ENCODE results near the gene MYMX. TPM values are rescaled to one million over a fixed set of nuclear protein-coding genes. Genes with fewer than 3 reads are reported as not detected.
A peak's percentile ranks its signal among the peaks of the same experiment; 100 is the strongest.

Gene MYMX
- total and polyA plus RNA-seq, 2 of the 13 experiments (the other 11 are each of a cell fraction or from before 2014, with no cell fraction given) = not detected

- no peak for TF ChIP-seq ATF4 (CRISPR knock-in tag; IDR thresholded peaks at IDR 0.05)
- no peak for TF ChIP-seq ZNF33A (CRISPR knock-in tag; IDR thresholded peaks at IDR 0.05; ENCODE audit: borderline replicate concordance)
- TF ChIP-seq YEATS4 (CRISPR knock-in tag; IDR thresholded peaks at IDR 0.05; ENCODE audit: borderline replicate concordance) = peak; percentile 74; the same call in 1 of the 2 replicates
- no peak for TF ChIP-seq CENPT (CRISPR knock-in tag; IDR thresholded peaks at IDR 0.05; ENCODE audit: low read depth)
- TF ChIP-seq THAP9 (CRISPR knock-in tag; IDR thresholded peaks at IDR 0.05; ENCODE audit: borderline replicate concordance) = peak; percentile 34; the same call in 1 of the 2 replicates
- 0 out of 2 replicates have a peak, but pooled peaks have one; percentile 58 for TF ChIP-seq ZMAT5 (CRISPR knock-in tag; IDR thresholded peaks at IDR 0.05; ENCODE audit: borderline replicate concordance, low read depth)
- TF ChIP-seq TFDP1 (CRISPR knock-in tag; IDR thresholded peaks at IDR 0.05; ENCODE audit: borderline replicate concordance) = no peak; the same call in 1 of the 2 replicates
- TF ChIP-seq MTF1 (CRISPR knock-in tag; IDR thresholded peaks at IDR 0.05) = no peak
- TF ChIP-seq TMF1 (CRISPR knock-in tag; IDR thresholded peaks at IDR 0.05; ENCODE audit: low read depth) = no peak
- TF ChIP-seq NR2F2 (IDR thresholded peaks at IDR 0.05; ENCODE audit: borderline replicate concordance, low read depth) = no peak
- TF ChIP-seq ZHX2 (IDR thresholded peaks at IDR 0.05; ENCODE audit: low read depth) = 0 out of 2 replicates have a peak, but pooled peaks have one; percentile 53
- TF ChIP-seq ZHX2 (CRISPR knock-in tag; IDR thresholded peaks at IDR 0.05; ENCODE audit: borderline replicate concordance) = no peak
- no peak for TF ChIP-seq MIER3 (CRISPR knock-in tag; IDR thresholded peaks at IDR 0.05; ENCODE audit: borderline replicate concordance)
- no peak for TF ChIP-seq ZNF10 (CRISPR knock-in tag; IDR thresholded peaks at IDR 0.05; ENCODE audit: borderline replicate concordance, low read depth)
- no peak for TF ChIP-seq ZNF589 (CRISPR knock-in tag; conservative IDR thresholded peaks at IDR 0.05)
These were observed 30.9 kb downstream of the MYMX start (continued) for GRCh38 chr6:44247338-44248302.
